ENCODE measurements around the gene SHLD2.

DNA sequence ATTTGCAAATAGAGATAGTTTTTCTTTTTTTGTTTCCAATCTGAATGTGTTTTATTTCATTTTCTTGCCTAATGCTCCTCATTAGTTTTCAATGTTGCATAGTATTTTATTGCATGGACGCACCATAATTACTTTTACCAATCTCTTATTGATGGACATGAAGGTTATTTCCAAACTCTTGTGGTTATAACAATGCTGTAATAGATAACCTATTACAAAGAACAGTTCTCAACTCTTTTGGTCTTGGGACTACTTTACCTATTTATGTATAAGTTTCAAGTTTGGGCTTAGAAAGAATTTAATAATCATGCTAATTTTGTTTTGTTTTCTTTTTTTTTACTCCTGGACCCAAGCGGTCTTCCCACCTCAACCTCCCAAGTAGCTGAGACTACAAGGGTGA is 7.0 kb downstream of the SHLD2 start:
- TF ChIP-seq TAF1 (IDR thresholded peaks at IDR 0.05; ENCODE audit: borderline replicate concordance, low read depth, low read length) (no peak), POLR2A (IDR thresholded peaks at IDR 0.05; ENCODE audit: low read depth, low read length) (no peak), POLR2AphosphoS5 (IDR thresholded peaks at IDR 0.05; ENCODE audit: low read depth, low read length) (no peak)

Measured in GM12892 (cell line).